Progenitor cell of endocrine pancreas (in vitro differentiated cells): ENCODE measurements around the gene MCTP1. TPM values are rescaled to one million over a fixed set of nuclear protein-coding genes. Genes with fewer than 3 reads are reported as not detected.

Experiments used
- DNase-seq: peaks from one replicate; pipeline ENCODE4 v3.0.0; 2021; ENCODE audit warnings: low spot score; ENCODE audit not compliant: unreplicated experiment
- H3K27ac Mint-ChIP-seq: 2 replicates; pipeline ENCODE4 v1.8.0; 2021; ENCODE audit warnings: mild to moderate bottlenecking, moderate library complexity, mixed read lengths
- H3K27me3 Mint-ChIP-seq: 2 replicates; pipeline ENCODE4 v1.8.0; 2021; ENCODE audit warnings: mixed read lengths
- H3K36me3 Mint-ChIP-seq: 2 replicates; pipeline ENCODE4 v1.8.0; 2022; ENCODE audit warnings: mixed read lengths; ENCODE audit not compliant: insufficient read depth
- H3K4me1 Mint-ChIP-seq: 2 replicates; pipeline ENCODE4 v1.8.0; 2021; ENCODE audit warnings: low read depth, mixed read lengths
- H3K4me3 Mint-ChIP-seq: 2 replicates; pipeline ENCODE4 v1.8.0; 2021; ENCODE audit warnings: low read depth, mild to moderate bottlenecking, moderate library complexity, mixed read lengths
- H3K9me3 Mint-ChIP-seq: 2 replicates; pipeline ENCODE4 v1.8.0; 2021; ENCODE audit warnings: low read depth, mixed read lengths
- CTCF ChIP-seq: fragments of 200-600 bp; sonication (generic); IDR thresholded peaks from one replicate; pipeline ENCODE4 v1.5.0; 2021; ENCODE audit warnings: antibody characterized with exemption, mild to moderate bottlenecking; ENCODE audit not compliant: unreplicated experiment
- total RNA-seq: library from RNA; stranded (reverse); gene quantifications from 2 replicates; pipeline ENCODE4 v1.2.1, GENCODE V29; 2021

Gene MCTP1
- total RNA-seq, 1 donor from 2014 or later, result 1.7 TPM

- no peaks in the 10 kb centered on the region for H3K36me3 Mint-ChIP-seq
- no peak for DNase-seq
- TF ChIP-seq CTCF, result no peak
- no peaks in the 10 kb centered on the region for H3K27me3 Mint-ChIP-seq
- no peak overlapping the region for H3K4me3 Mint-ChIP-seq
- peak overlapping the region; percentile 53 for H3K27ac Mint-ChIP-seq
- no peaks in the 10 kb centered on the region for H3K4me1 Mint-ChIP-seq
- no peaks in the 10 kb centered on the region for H3K9me3 Mint-ChIP-seq
These were observed 264.5 kb downstream of the MCTP1 start for GRCh38 chr5:95020345-95020744.

- DNase-seq, result no peak
- Mint-ChIP-seq H3K4me1 (no peaks in the 10 kb centered on the region), H3K27ac (no peak overlapping the region), H3K4me3 (no peak overlapping the region), H3K27me3 (no peaks in the 10 kb centered on the region), H3K36me3 (no peaks in the 10 kb centered on the region), H3K9me3 (no peaks in the 10 kb centered on the region)
- TF ChIP-seq CTCF, result no peak
These were observed 265.9 kb downstream of the MCTP1 start for GRCh38 chr5:95018946-95019345.

- H3K27ac Mint-ChIP-seq, result no peak overlapping the region
- no peaks in the 10 kb centered on the region for H3K36me3 Mint-ChIP-seq
- DNase-seq, result no peak
- H3K4me3 Mint-ChIP-seq, result no peak overlapping the region
- H3K27me3 Mint-ChIP-seq, result no peaks in the 10 kb centered on the region
- TF ChIP-seq CTCF, result no peak
- H3K9me3 Mint-ChIP-seq, result no peaks in the 10 kb centered on the region
- H3K4me1 Mint-ChIP-seq, result no peaks in the 10 kb centered on the region
These were observed 266.4 kb downstream of the MCTP1 start for GRCh38 chr5:95018511-95018910.

GRCh38 chr5:95009812-95010211 is 275.1 kb downstream of the MCTP1 start:
- Mint-ChIP-seq H3K4me3 (no peak overlapping the region), H3K27ac (no peak overlapping the region), H3K9me3 (peaks cover 6% of the 10 kb centered on the region), H3K27me3 (no peaks in the 10 kb centered on the region), H3K36me3 (no peaks in the 10 kb centered on the region), H3K4me1 (no peaks in the 10 kb centered on the region)
- no peak for DNase-seq
- TF ChIP-seq CTCF, result no peak

GRCh38 chr5:95007921-95008597 is 276.8 kb downstream of the MCTP1 start:
- no peaks in the 10 kb centered on the region for H3K27me3 Mint-ChIP-seq
- no peak overlapping the region for H3K27ac Mint-ChIP-seq
- H3K4me1 Mint-ChIP-seq, result no peaks in the 10 kb centered on the region

More at GRCh38 chr5:95007921-95008597, 276.8 kb downstream of the MCTP1 start:
- no peak for DNase-seq
- TF ChIP-seq CTCF, result no peak
- H3K9me3 Mint-ChIP-seq, result peaks cover 13% of the 10 kb centered on the region
- no peak overlapping the region for H3K4me3 Mint-ChIP-seq
- H3K36me3 Mint-ChIP-seq, result peaks cover 2% of the 10 kb centered on the region
